Loucy (cell line): ENCODE measurements around the gene ADGRB3.

Experiments
- CTCF ChIP-seq: fragments of 200-600 bp; sonication (generic); conservative IDR thresholded peaks from 2 replicates; pipeline ENCODE4 v1.5.1; 2014; ENCODE audit warnings: mild to moderate bottlenecking, antibody characterized with exemption, low read length
- EZH2phosphoT487 ChIP-seq: fragments of 200-600 bp; IDR thresholded peaks from 2 replicates; pipeline ENCODE4 v1.6.1; 2018; ENCODE audit warnings: antibody characterized with exemption, mild to moderate bottlenecking, moderate library complexity, borderline replicate concordance

- TF ChIP-seq CTCF (no peak), EZH2phosphoT487 (no peak)
Measured at GRCh38 chr6:68988698-68989097, 353.6 kb downstream of the ADGRB3 start.
